T-helper 2 cell treated with Interferon-gamma antibody and Interleukin-4, amounts not matched to agents 100 ng/mL and 5 ng/mL, for 36 hours (primary cell): ENCODE results near the gene GRID2IP. TPM values are rescaled to one million over a fixed set of nuclear protein-coding genes. Genes with fewer than 3 reads are reported as not detected.
"Not testable (repeated sequence)": the region's sequence is repeated elsewhere in the genome, so short reads cannot be mapped to it uniquely, and the experiment has no call there.

Source experiments
- intact Hi-C: fragments of 100-400 bp; cut with micrococcal nuclease; formaldehyde crosslinking; loops from one replicate; pipeline ENCODE4 v1.15.1; 2023
- total RNA-seq: library from RNA; stranded (reverse); gene quantifications from 2 replicates; pipeline ENCODE4 v1.2.3, GENCODE V29; 2022

Gene GRID2IP
- total RNA-seq, result 0.07 TPM in 1 of 2 replicates, not detected in the other

DNA sequence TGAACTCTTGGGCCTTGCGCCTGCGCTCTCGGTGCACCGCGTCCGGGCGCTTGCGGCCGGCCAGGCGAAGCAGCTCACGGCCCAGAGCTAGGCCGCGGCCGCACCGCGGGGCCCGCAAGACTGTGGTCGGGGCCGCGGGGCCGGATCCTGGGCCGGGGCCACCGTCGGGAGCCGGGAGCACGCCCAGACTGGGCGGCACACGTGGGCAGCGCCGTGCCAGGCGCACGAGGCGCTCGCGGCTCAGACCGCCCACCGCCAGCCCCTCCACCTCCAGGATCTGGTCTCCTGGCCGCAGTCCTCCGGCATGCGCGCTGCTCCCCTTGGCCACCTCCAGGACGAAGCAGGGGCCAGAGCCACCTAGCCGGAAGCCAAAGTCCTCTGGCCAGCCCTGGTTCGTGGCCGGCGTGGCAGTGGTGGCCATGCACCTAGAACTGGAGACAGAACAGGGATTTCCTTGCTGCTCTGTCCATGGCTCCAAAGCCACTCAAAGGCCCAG lies at the start of gene GRID2IP:
TSS of gene GRID2IP (minus strand) at position 446 of the 496 bp plus-strand sequence. CDS start at position 421, 25 bp downstream.
- intact Hi-C loops, result no loop called here

DNA sequence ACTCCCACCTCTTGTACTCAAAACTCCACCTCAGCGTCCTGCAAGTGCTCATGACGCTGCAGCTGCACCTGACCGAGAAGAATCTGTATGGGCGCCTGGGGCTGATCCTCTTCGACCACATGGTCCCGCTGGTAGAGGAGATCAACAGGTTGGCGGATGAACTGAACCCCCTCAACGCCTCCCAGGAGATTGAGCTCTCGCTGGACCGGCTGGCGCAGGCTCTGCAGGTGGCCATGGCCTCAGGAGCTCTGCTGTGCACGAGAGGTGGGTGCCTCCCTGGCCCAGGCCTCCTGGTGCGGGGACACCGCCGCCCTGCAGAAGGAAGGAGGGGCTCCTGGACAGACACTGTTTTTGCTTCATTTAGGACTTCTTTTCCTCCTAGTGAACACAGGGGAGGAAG lies 48.8 kb upstream of the GRID2IP start:
- intact Hi-C loops, result no loop called here

DNA sequence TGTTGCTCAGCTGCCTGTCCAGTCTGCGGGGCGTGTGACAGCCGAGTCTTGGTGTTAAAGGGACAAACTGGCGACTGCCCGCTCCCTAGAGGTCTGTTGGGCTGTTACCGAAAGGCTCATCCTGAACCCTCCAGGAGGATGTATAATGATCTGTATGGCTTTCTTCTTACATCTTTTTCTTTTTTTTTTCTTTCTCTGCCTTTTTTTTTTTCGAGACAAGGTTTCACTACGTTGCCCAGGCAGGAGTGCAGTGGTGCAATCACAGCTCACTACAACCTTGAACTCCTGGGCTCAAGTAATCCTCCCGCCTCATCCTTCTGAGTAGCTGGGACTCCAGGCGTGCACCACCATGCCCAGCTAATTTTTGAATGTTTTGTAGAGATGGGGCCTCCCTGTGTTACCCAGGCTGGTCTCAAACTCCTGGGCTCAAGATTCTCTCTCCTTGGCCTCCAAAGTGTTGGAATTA lies 39.4 kb upstream of the GRID2IP start:
- intact Hi-C loops, result loop anchor here (10.0 kb wide), 1 partner anchor 264 kb away; no protein-coding TSS in a partner anchor

DNA sequence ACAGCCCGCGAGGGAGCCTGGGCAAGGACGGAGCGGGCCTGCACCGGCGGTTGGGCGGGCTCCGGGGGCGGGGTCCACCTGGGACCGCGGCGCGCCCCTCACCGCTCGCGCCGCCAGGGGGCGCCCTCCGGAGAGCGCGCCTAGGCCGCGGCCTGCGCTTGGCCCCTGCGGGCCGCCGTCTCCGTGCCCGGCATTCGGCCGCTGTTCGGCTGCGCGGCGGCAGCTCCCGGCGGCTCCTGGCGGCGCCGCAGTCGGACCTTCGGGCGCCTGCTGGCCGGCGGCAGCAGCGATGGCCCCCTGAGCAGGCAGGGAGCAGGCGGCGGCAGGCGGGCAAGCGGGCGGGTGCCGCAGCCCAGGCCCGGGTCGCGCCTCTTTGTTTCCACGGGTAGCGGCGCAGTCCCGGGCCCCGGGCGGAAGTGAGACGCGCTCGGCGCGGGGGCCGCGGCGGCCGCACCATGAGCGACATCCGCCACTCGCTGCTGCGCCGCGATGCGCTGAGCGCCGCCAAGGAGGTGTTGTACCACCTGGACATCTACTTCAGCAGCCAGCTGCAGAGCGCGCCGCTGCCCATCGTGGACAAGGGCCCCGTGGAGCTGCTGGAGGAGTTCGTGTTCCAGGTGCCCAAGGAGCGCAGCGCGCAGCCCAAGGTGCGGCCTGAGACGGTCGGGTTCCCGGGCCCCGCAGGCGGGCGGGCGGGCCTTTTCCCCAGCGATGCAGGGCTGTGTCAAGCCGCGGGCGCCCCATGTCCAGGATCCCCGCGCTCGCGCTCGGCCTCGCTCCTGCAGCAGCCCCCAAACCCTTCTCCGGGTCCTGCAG lies 38.8 kb upstream of the GRID2IP start, which contains the start of gene INTS15:
TSS of gene INTS15 (plus strand) at position 193 of the 816 bp plus-strand sequence. CDS start at position 456, 263 bp downstream.
- intact Hi-C loops, result loop anchor here (1.0 to 10.0 kb wide), 2 partner anchors 13 to 265 kb away; partner anchors contain the start of gene ZDHHC4

DNA sequence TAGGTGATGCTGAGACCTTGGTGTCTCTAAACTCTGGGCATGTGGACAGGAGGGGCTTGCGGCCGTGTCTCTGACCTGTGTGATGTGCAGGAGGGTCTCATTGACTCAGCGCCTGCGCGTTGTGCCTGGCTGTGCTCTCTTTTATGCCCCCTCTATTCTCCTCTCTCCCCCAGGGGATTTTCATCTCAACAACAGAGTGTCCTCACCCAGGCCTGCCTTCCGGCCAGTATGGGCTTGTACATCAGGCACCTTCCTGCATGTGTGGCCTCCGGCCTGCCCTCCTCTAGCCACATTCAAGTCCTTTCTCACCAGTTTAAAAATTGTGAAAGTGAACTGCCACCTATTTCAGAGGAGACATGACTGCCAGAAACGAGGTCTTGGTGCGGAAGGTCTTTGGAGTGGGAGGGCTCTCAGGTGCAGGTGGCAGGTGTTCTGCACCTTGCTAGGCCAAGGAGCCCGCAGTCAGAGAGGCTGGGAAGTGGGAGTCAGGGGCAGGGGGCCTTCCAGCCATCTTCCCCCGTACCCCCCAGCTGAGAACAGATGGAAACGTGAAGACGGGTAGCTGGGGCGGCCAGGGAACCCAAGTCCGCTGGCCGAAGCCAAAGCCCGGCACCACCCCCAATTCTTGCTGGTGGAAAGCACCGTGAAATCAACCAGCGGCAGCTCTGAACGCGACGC lies 38.0 kb upstream of the GRID2IP start:
- intact Hi-C loops, result loop anchor here (1.0 kb wide), 1 partner anchor 12 kb away; the partner anchor contains the start of gene ZDHHC4

DNA sequence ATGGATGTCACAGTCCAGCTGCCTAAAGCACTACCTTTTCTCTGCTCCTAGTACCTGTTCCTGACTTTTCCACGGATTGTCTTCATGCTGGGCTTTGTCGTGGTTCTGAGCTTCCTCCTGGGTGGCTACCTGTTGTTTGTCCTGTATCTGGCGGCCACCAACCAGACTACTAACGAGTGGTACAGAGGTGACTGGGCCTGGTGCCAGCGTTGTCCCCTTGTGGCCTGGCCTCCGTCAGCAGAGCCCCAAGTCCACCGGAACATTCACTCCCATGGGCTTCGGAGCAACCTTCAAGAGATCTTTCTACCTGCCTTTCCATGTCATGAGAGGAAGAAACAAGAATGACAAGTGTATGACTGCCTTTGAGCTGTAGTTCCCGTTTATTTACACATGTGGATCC lies 37.3 kb upstream of the GRID2IP start:
- intact Hi-C loops, result no loop called here

DNA sequence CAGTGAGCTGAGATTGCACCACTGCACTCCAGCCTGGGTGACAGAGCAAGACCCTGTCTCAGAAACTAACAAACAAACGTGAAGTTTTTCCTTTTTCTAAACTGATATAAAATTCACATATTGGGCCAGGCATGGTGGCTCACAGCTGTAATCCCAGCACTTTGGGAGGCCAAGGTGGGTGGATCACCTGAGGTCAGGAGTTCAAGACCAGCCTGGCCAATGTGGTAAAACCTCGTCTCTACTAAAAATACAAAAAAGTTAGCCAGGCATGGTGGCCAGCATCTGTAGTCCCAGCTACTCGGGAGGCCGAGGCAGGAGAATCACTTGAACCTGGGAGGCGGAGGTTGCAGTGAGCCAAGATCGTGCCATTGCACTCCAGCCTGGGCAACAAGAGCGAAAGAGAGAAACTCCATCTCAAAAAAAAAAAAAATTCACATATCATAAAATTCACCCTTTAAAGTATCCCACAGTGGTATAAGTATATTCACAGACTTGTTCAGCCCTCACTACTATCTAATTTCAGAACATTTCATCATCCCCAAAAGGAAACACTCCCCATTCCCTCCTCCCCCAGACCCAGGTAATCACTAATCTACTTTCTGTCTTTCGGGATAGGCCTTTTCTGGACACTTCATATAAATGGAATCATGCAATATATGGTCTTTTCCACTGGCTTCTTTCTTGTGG lies 34.6 kb upstream of the GRID2IP start:
- intact Hi-C loops, result not testable (repeated sequence)

DNA sequence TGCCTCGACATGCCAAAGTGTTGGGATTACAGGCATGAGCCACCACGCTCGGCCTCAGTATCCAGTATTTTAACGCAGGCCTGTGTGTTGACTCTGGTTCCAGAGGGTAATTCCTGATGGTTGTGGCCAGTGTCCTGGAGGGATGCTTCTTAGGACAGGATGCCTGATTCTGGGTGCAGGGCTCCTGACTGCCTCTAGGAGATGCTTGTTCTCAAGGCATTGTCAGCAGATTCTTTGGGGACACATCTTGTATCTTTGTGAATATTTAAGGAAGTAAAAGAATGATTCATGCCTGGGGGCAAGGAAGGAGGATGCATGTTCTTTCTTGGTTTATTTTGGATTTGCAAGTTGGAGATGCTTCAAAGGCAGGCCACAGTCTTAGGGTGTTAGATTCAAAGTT lies 28.2 kb upstream of the GRID2IP start:
- intact Hi-C loops, result loop anchor here (10.0 kb wide), 1 partner anchor 135 kb away; the partner anchor contains the start of gene DAGLB

DNA sequence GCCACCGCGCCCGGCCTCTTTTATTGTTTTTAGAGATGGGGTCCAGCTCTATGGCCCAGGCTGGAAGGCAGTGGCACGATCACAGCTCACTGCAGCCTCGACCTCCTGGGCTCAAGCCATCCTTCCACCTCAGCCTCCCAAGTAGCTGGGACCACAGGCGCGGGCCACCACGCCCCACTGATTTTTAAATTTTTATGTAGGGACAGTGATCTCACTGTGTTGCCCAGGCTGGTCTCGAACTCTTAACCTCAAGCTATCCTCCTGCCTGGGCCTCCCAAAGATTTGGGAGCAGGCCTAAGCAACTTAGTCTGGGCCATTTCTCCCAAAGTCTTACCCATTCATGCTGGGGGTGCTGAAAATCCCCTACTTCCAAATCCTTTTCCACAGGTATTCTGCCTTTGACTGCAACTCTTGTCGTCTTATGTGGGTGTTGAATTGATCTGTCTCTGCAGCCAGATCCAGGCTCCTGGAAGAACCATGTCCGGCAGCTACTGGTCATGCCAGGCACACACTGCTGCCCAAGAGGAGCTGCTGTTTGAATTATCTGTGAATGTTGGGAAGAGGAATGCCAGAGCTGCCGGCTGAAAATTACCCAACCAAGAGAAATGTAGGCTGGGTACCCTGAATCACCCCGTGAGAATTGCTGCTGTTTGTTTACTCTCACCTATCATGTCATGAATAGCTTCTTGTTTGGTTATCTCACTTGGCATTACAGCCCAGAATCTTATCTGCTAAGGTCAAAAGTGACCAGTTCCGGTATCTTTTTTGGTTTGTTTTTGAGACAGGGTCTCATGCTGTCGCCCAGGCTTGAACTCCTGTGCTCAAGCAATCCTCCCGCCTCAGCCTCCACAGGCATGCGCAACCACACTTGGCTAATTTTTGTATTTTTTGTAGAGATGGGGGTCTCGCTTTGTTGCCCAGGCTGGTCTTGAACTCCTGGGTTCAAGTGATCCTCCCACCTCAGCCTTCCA lies 27.1 kb upstream of the GRID2IP start:
- intact Hi-C loops, result loop anchor here (10.0 kb wide), 1 partner anchor 134 kb away; the partner anchor contains the start of gene DAGLB

DNA sequence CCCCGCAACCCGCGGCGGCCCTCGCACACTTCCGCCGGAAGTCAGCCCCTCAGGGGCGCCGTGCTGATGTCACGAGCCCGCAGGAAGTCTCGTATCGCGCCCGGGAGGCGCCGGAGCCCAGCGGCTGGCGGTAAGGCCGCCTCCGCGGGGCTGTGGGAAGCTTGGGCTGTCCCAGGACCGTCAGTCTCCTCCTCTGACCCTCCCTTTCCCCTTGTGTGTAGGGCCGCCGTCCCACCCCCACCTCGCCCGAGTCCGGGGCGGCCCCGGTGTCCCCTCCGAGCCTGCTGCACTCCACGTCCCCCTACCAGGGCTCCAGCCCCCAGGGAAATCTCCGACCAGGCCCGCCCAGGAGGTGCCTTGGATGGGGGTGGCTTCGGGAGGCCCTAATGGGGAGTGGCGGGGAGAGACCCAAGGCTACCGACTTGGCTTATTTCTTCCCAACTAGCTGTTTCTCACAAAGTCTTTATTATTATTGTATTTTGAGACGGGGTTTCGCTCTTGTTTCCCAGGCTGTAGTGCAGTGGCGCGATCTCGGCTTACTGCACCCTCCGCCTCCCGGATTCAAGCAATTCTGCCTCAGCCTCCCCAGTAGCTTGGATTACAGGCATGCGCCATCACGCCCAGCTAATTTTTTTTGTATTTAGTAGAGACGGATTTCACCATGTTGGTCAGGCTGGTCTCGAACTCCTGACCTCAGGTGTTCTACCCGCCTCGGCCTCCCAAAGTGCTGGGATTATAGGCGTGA lies 26.3 kb upstream of the GRID2IP start, which contains the start of gene ZDHHC4:
TSS of gene ZDHHC4 (plus strand) at position 86 of the 745 bp plus-strand sequence. CDS start 3,108 bp downstream, outside the sequence.
- intact Hi-C loops, result loop anchor here (1.0 to 10.0 kb wide), 4 partner anchors 12 to 133 kb away; partner anchors contain the start of genes DAGLB and ZNF12

DNA sequence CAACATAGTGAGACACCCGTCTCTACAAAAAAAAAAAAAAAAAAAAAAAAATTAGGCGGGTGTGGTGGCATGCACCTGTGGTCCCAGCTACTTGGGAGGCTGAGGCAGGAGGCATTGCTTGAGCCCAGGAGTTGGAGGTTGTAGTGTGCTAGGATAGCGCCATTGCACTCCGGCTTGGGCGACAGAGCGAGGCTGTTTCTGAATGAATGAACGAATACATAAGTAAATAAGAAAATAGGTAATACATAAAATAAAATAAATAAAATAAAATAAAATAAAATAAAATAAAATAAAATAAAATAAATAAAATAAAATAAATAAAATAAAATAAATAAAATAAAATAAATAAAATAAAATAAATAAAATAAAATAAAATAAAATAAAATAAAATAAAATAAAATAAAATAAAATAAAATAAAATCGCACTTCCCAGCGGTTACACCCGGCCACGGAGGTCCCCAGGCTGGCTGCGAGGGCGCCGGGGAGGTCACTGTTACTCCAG lies 25.7 kb upstream of the GRID2IP start:
- intact Hi-C loops, result loop anchor here (1.0 to 10.0 kb wide), 4 partner anchors 12 to 132 kb away; partner anchors contain the start of genes DAGLB and ZNF12

DNA sequence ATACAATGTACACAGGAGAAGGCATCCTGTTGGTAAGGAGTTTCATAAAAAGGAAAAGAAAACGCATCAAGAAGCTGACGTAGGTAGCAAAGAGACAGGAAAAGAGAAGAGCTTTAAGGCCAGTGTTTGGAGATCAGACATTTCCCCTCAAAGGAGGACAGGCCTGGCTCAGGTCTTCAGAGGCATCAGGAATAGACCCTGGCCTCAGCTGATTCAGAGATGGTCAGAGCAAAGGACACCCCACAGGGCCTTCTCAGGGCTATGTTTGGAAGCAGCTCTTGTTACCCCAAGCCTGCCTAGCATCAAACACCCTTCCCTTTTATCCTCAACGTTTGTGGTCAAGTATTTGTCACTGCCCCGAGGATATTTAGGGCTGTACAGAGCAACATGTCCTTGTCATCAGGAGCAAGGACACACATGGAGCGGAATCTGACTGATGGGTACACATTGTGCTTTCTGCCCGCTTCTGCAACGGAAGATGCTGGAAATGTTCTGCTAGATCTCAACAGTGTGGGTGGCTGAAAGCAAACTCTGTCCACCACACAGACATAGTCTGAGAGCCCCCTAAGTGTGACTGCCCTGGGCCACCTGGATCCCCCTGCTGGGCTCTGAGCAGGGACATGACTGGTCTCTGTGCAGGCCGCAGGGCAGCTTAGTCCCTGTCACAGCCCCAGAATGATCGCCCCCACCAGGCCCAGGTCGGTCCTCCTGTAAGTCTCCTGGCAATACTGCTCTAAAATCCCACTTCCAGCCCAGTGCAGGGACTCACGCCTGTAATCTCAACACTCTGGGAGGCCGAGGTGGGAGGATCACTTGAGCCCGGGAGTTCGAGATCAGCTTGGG lies 25.0 kb upstream of the GRID2IP start:
- intact Hi-C loops, result loop anchor here (2.0 to 10.0 kb wide), 3 partner anchors 45 to 131 kb away; partner anchors contain the start of genes DAGLB and ZNF12

DNA sequence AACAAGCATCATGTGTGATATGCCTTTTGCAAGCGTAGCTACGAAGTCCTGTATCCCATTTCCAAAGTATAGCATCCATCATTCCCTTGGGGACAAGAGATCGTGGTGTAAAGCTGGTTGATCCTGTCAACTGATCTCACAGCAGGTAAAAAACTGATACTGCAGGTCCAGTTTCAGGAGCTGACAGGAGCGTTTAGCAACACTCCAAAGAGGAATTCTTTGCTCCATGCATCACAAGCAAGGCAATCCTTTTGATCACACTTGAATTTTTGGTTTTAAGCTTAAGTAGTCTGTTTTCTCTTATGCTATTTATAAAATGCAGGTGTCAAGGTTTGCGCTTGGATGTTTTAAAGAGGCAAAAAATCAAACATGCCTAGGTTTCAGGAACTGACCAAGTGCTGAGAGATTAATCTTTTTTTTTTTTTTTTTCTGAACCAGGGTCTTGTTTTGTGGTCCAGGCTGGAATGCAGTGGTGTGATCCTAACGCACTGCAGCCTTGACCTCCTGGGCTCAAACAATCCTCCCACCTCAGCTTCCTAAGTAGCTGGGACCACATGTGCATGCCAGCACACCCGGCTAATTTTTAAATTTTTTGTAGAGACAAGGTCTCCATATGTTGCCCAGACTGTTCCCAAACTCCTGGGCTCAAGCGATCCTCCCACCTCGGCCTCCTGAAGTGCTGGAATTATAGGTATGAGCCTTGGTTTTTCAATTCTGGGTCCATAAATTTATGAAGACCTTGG lies 24.2 kb upstream of the GRID2IP start:
- intact Hi-C loops, result loop anchor here (2.0 to 10.0 kb wide), 3 partner anchors 45 to 131 kb away; partner anchors contain the start of genes DAGLB and ZNF12

DNA sequence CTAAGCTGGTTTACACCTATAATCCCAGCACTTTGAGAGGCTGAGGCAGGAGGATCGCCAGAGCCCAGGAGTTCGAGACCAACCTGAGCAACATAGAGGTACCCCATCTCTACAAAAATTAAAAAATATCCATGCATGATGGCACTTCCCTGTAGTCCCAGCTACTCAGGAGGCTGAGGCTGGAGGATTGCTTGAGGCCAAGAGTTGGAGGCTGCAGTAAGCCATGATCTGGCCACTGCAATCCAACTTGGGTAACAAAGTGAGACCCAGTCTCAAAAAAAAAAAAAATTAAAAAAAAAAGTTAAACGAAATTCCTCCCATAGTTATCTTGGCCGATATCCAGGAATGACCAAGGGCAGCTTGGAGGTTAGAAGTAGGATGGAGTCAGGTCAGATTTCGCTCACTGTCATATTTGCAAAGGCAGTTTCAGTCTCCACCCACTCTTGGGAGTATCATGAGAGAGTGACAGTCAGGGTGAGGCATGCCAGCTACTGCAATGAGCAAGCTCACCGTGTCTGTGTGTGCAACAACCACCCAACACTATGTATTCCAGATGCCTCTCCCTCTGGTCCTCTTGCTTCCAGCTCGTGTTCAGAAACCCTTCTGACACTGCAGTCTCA lies 20.0 kb upstream of the GRID2IP start:
- intact Hi-C loops, result loop anchor here (10.0 kb wide), 1 partner anchor 126 kb away; the partner anchor contains the start of gene DAGLB

DNA sequence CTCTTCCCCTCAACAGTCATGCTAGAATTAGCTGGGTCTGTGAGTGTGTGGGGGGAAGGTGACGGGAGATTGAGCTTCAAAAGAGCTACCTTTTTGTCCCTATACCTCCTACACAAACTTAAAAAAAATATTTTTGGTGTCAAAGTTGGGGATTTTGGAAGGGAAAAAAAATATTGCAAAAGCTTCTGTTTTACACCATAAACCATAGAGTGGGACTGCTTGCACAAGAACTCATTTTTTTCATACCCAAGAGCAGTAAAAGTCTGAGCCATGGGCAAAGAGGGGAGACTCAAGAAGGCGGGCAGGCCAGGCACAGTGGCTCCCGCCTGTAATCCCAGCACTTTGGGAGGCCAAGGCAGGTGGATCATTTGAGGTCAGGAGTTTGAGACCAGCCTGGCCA lies 16.6 kb upstream of the GRID2IP start:
- intact Hi-C loops, result no loop called here

DNA sequence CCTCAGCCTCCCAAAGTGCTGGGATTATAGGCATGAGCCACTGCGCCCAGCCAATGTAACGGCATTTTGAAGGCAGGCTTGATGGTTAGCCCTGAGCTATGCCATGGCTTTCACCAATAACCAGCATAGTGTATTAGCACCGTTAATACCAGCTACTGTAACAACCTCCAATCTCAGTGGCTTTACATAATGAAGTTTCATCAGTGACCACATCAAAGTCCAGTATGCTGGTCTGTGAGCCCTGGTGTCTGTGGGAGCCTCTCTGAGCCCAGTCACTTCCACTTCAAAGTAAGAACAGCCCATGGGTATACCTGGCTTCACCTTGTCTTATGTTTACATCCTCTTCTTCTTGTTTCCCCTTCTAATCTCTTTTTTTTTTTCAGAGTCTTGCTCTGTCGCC lies 14.4 kb upstream of the GRID2IP start:
- intact Hi-C loops, result no loop called here
